ENCODE results near the gene PIGN.
"Not testable (repeated sequence)": the region's sequence is repeated elsewhere in the genome, so short reads cannot be mapped to it uniquely, and the experiment has no call there.

The PIGN gene

GRCh38 chr18:62179213-62179612 is 7.6 kb downstream of the PIGN start:
- no peak for DNase-seq

- no peak for DNase-seq
These were observed 9.6 kb downstream of the PIGN start for GRCh38 chr18:62177271-62177670.

GRCh38 chr18:62175521-62175920 is 11.3 kb downstream of the PIGN start:
- no peak for DNase-seq

- no peak for DNase-seq
These were observed 14.6 kb downstream of the PIGN start for GRCh38 chr18:62172298-62172697.

GRCh38 chr18:62170857-62171256 is 16.0 kb downstream of the PIGN start:
- no peak for DNase-seq

- DNase-seq: not testable (repeated sequence)
These were observed 20.3 kb downstream of the PIGN start for GRCh38 chr18:62166524-62166923.

GRCh38 chr18:62165583-62165982 is 21.3 kb downstream of the PIGN start:
- no peak for DNase-seq

GRCh38 chr18:62164855-62165487 is 21.9 kb downstream of the PIGN start:
- no peak for DNase-seq

GRCh38 chr18:62164310-62164709 is 22.5 kb downstream of the PIGN start:
- DNase-seq: no peak

GRCh38 chr18:62157843-62158242 is 29.0 kb downstream of the PIGN start:
- DNase-seq: no peak

- no peak for DNase-seq
These were observed 34.0 kb downstream of the PIGN start for GRCh38 chr18:62152844-62153243.

- DNase-seq: no peak
These were observed 35.6 kb downstream of the PIGN start for GRCh38 chr18:62151068-62151771.

GRCh38 chr18:62144338-62144737 is 42.5 kb downstream of the PIGN start:
- no peak for DNase-seq

GRCh38 chr18:62140259-62140658 is 46.6 kb downstream of the PIGN start:
- DNase-seq: no peak

- DNase-seq: no peak
These were observed 48.2 kb downstream of the PIGN start for GRCh38 chr18:62138461-62139235.

GRCh38 chr18:62131301-62131909 is 55.5 kb downstream of the PIGN start:
- DNase-seq: peak; percentile 62

GRCh38 chr18:62128157-62128556 is 58.7 kb downstream of the PIGN start:
- peak; percentile 88 for DNase-seq

GRCh38 chr18:62126737-62127136 is 60.1 kb downstream of the PIGN start:
- no peak for DNase-seq

- DNase-seq: no peak
These were observed 61.2 kb downstream of the PIGN start for GRCh38 chr18:62125702-62126101.

GRCh38 chr18:62122330-62122729 is 64.5 kb downstream of the PIGN start:
- no peak for DNase-seq

GRCh38 chr18:62119884-62120283 is 67.0 kb downstream of the PIGN start:
- no peak for DNase-seq

- DNase-seq: peak; percentile 80
These were observed 68.5 kb downstream of the PIGN start for GRCh38 chr18:62118328-62118727.

GRCh38 chr18:62109676-62110075 is 77.2 kb downstream of the PIGN start:
- DNase-seq: peak; percentile 59

GRCh38 chr18:62107881-62108280 is 79.0 kb downstream of the PIGN start:
- no peak for DNase-seq

Measured in fibroblast of skin of right biceps (primary cell).